Neutrophil (primary cell): ENCODE results near the gene SPINK8.

Source experiments
- H3K27ac ChIP-seq: fragments of 200-600 bp; sonication (generic); 2 replicates; pipeline ENCODE4 v1.5.1; 2016; ENCODE audit warnings: mild to moderate bottlenecking, moderate library complexity
- H3K27me3 ChIP-seq: fragments of 200-600 bp; sonication (generic); 2 replicates; pipeline ENCODE4 v1.6.0; 2016; ENCODE audit warnings: mild to moderate bottlenecking
- H3K36me3 ChIP-seq: fragments of 200-600 bp; sonication (generic); 2 replicates; pipeline ENCODE4 v1.5.1; 2017
- H3K4me1 ChIP-seq, 2 experiments: fragments of 200-600 bp in 1 of 2; sonication (generic) in 1 of 2; 1 replicate in 1 of 2; 2 replicates in 1 of 2; pipeline versions ENCODE4 v1.5.1 to v1.6.1; 2013 to 2016; ENCODE audit warnings: low read depth in 1 of 2, low read length in 1 of 2, mild to moderate bottlenecking in 1 of 2, moderate library complexity in 1 of 2; ENCODE audit not compliant: control insufficient read depth in 1 of 2, insufficient read depth in 1 of 2
- H3K4me3 ChIP-seq, 2 experiments: fragments of 200-600 bp in 1 of 2; sonication (generic) in 1 of 2; 1 replicate in 1 of 2; 2 replicates in 1 of 2; pipeline ENCODE4 v1.5.1; 2013 to 2016; ENCODE audit warnings: low read depth in 1 of 2, low read length in 1 of 2, mild to moderate bottlenecking in 1 of 2, moderate library complexity in 1 of 2
- H3K9me3 ChIP-seq: fragments of 200-600 bp; sonication (generic); 2 replicates; pipeline ENCODE4 v1.5.1; 2016
- CTCF ChIP-seq: fragments of 200-600 bp; sonication (generic); IDR thresholded peaks from 2 replicates; pipeline ENCODE4 v1.5.1; 2016; ENCODE audit warnings: antibody characterized with exemption

Gene SPINK8

GRCh38 chr3:48285675-48286074 lies 47.8 kb downstream of the SPINK8 start:
- no peak overlapping the region for H3K4me3 ChIP-seq
- no peaks in the 10 kb centered on the region for H3K9me3 ChIP-seq
- TF ChIP-seq CTCF, result no peak
- peaks cover 7 to 20% of the 10 kb centered on the region in 2 experiments for H3K4me1 ChIP-seq
- no peaks in the 10 kb centered on the region for H3K36me3 ChIP-seq
- no peak overlapping the region for H3K27ac ChIP-seq
- H3K27me3 ChIP-seq, result no peaks in the 10 kb centered on the region

GRCh38 chr3:48285132-48285531 lies 48.3 kb downstream of the SPINK8 start:
- no peak for TF ChIP-seq CTCF
- Histone ChIP-seq H3K4me3 (no peak overlapping the region), H3K36me3 (no peaks in the 10 kb centered on the region), H3K4me1 (peaks cover 7 to 15% of the 10 kb centered on the region in 2 experiments), H3K27ac (no peak overlapping the region), H3K27me3 (no peaks in the 10 kb centered on the region), H3K9me3 (no peaks in the 10 kb centered on the region)

- no peak overlapping the region for H3K4me3 ChIP-seq
- H3K27ac ChIP-seq, result no peak overlapping the region
- no peaks in the 10 kb centered on the region for H3K27me3 ChIP-seq
These were observed 52.6 kb downstream of the SPINK8 start for GRCh38 chr3:48280881-48281280.

GRCh38 chr3:48278884-48279559 lies 54.4 kb downstream of the SPINK8 start:
- TF ChIP-seq CTCF, result no peak
- no peaks in the 10 kb centered on the region for H3K36me3 ChIP-seq
- no peaks in the 10 kb centered on the region for H3K27me3 ChIP-seq
- no peaks in the 10 kb centered on the region for H3K9me3 ChIP-seq
- H3K4me1 ChIP-seq, result no peaks in the 10 kb centered on the region
- H3K27ac ChIP-seq, result no peak overlapping the region
- no peak overlapping the region for H3K4me3 ChIP-seq

More at GRCh38 chr3:48280881-48281280, 52.6 kb downstream of the SPINK8 start:
- TF ChIP-seq CTCF, result no peak
- Histone ChIP-seq H3K9me3 (no peaks in the 10 kb centered on the region), H3K36me3 (no peaks in the 10 kb centered on the region), H3K4me1 (no peaks in the 10 kb centered on the region)

- no peak for TF ChIP-seq CTCF
- Histone ChIP-seq H3K27me3 (no peaks in the 10 kb centered on the region), H3K27ac (no peak overlapping the region), H3K9me3 (no peaks in the 10 kb centered on the region), H3K4me1 (peaks cover 0 to 3% of the 10 kb centered on the region in 2 experiments), H3K4me3 (no peak overlapping the region), H3K36me3 (no peaks in the 10 kb centered on the region)
These were observed 56.4 kb downstream of the SPINK8 start for GRCh38 chr3:48276911-48277641.
